Measurements from ENCODE around the gene CTIF. TPM values are rescaled to one million over a fixed set of nuclear protein-coding genes. Genes with fewer than 3 reads are reported as not detected.

The CTIF gene
- total RNA-seq, 2 donors from 2014 or later = 7.9 to 8.2 TPM

DNA sequence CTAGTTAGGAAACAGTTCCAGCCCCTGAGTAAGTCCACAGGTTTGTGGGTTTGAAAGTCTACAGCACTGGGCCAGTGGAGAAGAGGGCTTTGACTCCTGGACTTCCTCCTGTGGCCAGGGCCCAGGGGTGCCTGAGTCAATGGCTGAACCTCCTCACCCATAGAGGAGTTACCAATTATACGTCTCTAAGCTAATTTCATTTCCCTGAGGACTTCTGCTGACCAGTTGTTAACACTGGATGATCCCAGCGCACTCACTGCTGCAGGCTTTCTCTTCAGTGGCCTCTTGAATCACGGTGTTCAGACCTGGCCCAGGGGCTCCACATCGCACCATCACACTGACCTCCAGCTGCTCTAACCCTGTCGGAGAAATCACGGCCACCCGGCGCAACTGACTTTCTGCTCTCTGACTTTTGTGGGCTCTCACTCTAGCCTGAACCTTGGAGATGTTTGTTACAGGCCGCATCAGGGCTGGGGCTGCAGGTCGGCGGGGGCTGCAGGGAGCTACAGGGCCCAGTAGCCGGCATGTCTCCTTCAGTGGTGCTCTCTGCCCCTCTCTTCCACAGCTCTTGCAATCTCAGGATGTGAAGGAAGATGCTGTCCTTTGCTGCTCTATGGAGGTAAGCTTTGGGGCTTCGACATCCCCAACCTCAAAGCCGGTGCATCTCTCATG is 318.3 kb downstream of the CTIF start:
- no peaks in the 10 kb centered on the region for H3K36me3 Mint-ChIP-seq (ENCODE audit: low read depth)
- H3K9me3 Mint-ChIP-seq = no peaks in the 10 kb centered on the region
- no peak for ATAC-seq (replicated peaks)
- H3K4me3 Mint-ChIP-seq = no peak overlapping the region
- H3K27ac Mint-ChIP-seq = peak overlapping the region; percentile 84
- no peaks in the 10 kb centered on the region for H3K27me3 Mint-ChIP-seq
- H3K4me1 Mint-ChIP-seq = peaks cover 37% of the 10 kb centered on the region

DNA sequence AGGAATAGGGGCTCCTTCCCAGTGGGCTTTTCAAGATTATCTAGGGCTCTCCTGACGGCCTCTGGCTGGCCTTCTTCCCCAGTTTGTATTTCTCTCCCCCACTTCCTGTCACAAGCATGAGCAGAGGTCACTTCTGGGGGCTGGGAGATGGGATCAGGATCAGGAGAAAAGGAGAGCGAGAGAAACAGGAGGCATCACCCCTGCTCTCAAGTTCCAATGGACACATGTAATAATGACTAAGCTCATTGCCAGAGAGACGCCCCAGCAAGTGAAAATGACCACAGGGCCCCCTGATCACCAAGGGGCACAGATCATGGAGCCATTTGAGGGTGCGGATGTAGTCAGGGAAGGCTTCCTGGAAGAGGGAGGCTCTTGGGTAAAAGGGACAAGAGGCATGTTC is 319.8 kb downstream of the CTIF start:
- Mint-ChIP-seq H3K27ac (peak overlapping the region; percentile 84), H3K4me1 (peaks cover 27% of the 10 kb centered on the region), H3K4me3 (no peak overlapping the region), H3K36me3 (ENCODE audit: low read depth) (no peaks in the 10 kb centered on the region), H3K9me3 (no peaks in the 10 kb centered on the region), H3K27me3 (no peaks in the 10 kb centered on the region)
- ATAC-seq (replicated peaks) = no peak

DNA sequence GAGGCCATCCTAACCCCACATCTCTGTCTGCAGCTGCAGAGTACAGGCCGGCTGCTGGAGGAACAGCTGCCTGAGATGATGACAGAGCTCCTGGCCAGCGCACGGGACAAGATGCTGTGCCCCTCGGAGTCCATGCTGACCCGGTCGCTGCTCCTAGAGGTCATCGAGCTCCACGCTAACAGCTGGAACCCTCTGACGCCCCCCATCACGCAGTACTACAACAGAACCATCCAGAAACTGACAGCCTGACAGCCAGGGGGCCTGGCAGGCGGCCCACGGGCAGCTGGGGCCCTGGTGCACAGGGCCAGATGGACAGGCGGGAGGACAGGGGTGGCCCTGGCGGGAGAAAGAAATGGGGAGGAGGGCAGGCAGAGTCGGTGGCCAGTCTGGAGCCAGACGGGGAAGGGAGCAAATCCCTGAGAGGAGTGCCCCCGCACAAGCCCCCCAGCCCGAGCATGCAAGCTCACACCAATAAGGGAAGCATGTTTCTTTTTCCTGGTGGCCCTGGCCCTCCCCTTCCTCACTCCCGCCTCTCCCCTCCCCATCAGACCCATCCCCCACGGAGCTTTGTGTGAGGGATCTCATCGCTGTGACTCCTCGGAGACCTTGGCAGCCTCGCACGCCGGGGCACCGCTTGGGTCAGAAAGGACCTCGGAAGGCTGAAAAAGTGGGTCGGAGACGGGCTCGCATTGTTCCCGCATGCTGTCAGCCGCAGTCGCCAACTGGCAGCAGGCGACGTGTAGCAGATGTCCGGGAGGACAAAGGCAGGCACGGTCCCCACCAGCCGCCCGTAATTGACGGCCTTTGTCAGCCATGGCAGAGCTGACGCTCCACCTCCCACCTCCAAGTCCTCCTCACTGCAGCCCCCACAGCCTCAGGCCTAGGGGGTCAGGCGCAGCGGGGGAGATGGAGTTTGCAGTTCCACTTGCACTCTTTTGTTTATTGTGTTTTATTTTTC is 320.8 kb downstream of the CTIF start:
- no peak overlapping the region for H3K27ac Mint-ChIP-seq
- no peaks in the 10 kb centered on the region for H3K27me3 Mint-ChIP-seq
- H3K9me3 Mint-ChIP-seq = no peaks in the 10 kb centered on the region
- no peak overlapping the region for H3K4me3 Mint-ChIP-seq
- H3K36me3 Mint-ChIP-seq (ENCODE audit: low read depth) = no peaks in the 10 kb centered on the region
- H3K4me1 Mint-ChIP-seq = peaks cover 23% of the 10 kb centered on the region
- no peak for ATAC-seq (replicated peaks)

DNA sequence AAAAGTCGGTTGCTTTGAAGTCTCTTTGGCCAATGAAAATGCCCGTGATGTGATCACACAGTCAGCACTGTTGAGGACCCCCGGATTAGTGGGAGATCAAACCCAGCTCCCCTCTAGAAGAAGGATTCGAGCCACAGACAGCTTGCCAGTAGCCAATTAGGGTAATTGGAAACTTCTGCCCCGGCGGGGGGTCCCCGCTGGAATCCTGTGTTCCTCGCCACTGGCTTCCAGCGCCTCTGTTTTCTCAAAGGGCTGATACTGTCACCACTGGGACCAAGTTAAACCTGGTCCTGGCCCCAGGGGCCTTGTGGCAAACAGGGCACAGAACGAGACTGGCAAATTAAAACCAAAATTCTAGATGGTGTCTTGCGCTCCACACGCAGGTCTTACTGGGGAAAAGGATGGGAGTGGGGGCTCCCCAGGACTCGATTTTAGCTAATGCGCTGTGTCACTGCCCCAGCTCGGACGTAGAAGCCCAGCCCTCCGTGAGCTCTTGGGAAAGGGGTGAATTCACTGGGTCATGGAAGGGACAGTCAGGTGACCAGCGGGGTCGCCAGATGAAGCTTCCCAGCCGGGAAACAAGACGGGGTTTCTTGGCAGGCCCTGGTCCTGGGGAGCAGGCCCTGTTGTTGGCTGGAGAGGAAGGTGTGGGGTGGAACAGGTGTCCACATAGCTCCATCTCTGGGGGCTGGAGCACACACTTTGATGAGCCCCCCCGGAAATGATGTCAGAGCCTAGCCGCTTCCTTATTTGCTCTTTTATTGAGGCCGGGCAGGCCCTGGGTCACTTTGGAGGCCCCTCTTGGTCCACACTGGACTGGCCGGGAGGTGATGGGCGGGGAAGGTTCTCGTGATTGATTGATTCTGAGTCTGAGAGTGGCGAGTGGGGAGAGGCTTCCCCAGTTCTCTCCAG is 321.7 kb downstream of the CTIF start:
- peaks cover 16% of the 10 kb centered on the region for H3K4me1 Mint-ChIP-seq
- no peak for ATAC-seq (replicated peaks)
- H3K9me3 Mint-ChIP-seq = no peaks in the 10 kb centered on the region
- H3K36me3 Mint-ChIP-seq (ENCODE audit: low read depth) = no peaks in the 10 kb centered on the region
- no peaks in the 10 kb centered on the region for H3K27me3 Mint-ChIP-seq
- no peak overlapping the region for H3K27ac Mint-ChIP-seq
- no peak overlapping the region for H3K4me3 Mint-ChIP-seq

DNA sequence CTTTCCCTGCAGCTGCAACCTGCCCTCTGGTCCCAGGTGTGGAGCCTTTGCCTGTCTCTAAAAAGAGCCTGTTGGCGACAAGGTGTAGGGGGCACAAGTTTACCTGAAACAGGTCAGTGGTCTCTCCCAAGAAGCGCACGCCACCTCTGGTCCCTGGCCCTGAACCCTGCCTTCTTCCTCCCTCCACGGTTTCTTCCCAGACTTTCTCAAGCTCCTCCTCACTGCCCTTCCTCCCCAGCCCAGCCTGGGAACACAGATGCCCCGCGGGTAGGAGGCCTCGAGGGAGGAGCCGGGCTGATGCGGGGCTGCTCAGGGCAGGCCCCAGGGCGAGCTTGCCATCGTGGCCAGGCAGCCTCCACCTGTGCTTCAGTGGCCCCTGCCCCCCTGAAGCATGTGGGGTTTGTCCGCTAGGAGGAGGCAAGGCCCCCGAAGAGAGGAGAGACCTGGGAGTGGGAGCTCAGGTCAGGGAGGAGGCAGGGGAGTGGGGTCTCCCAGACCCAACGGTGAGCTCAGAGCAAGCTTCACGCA is 322.4 kb downstream of the CTIF start:
- Mint-ChIP-seq H3K9me3 (no peaks in the 10 kb centered on the region), H3K27ac (no peak overlapping the region), H3K4me3 (no peak overlapping the region), H3K36me3 (ENCODE audit: low read depth) (no peaks in the 10 kb centered on the region), H3K27me3 (no peaks in the 10 kb centered on the region), H3K4me1 (peaks cover 11% of the 10 kb centered on the region)
- ATAC-seq (replicated peaks) = no peak

DNA sequence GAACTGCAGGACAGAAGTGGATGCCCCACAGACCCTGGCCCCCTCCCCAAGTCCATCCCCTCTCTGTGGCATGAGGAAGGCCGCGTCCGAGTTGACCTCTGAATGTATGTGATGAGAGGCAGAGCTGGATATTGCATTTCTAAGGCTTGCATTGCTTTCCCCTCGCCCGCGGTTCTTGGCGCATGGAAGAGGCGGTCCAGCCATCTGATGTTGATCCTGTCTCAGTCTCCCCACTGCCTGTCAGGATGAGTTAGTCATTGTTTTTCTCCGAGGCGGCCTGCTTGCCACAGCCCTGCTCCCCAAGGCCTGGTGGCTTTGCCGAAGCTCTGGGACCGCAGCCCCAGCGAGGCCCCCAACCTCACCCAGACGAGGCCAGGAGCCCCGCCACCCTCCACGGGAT is 323.3 kb downstream of the CTIF start:
- Mint-ChIP-seq H3K36me3 (ENCODE audit: low read depth) (no peaks in the 10 kb centered on the region), H3K4me1 (peaks cover 6% of the 10 kb centered on the region), H3K9me3 (no peaks in the 10 kb centered on the region), H3K27me3 (no peaks in the 10 kb centered on the region), H3K4me3 (no peak overlapping the region), H3K27ac (peak overlapping the region; percentile 32)
- ATAC-seq (replicated peaks) = no peak

DNA sequence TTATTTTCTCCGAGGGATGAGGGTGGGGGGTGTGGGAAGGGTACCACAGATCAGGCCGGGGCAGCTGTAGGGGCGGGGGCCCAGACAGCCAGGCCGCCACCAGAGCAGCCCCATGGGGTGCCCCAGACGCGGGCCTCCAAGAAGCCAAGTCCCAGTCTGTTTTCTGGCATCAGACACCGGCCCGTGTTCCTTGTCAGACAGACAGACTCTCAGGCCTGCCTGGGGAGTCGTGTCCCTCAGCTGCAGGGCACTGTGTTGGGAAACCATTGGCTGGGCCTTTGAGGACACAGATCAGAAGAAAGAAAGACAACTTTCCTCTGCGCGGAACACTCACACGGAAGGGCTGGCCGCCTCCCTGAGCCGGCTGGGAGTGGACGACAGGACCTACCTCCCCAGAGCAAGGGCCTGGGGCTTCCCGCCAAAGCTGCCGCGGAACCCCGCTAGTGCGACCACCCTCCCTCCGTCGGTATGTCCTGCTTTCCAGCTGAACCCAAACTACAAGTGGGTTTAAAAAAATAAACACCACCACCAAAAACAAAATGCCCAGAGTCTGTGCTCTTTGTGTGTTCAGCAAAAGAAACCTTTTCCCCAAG is 323.9 kb downstream of the CTIF start:
- ATAC-seq (replicated peaks) = no peak
- Mint-ChIP-seq H3K4me3 (no peak overlapping the region), H3K27ac (no peak overlapping the region), H3K27me3 (no peaks in the 10 kb centered on the region), H3K4me1 (peaks cover 6% of the 10 kb centered on the region), H3K36me3 (ENCODE audit: low read depth) (no peaks in the 10 kb centered on the region), H3K9me3 (no peaks in the 10 kb centered on the region)

DNA sequence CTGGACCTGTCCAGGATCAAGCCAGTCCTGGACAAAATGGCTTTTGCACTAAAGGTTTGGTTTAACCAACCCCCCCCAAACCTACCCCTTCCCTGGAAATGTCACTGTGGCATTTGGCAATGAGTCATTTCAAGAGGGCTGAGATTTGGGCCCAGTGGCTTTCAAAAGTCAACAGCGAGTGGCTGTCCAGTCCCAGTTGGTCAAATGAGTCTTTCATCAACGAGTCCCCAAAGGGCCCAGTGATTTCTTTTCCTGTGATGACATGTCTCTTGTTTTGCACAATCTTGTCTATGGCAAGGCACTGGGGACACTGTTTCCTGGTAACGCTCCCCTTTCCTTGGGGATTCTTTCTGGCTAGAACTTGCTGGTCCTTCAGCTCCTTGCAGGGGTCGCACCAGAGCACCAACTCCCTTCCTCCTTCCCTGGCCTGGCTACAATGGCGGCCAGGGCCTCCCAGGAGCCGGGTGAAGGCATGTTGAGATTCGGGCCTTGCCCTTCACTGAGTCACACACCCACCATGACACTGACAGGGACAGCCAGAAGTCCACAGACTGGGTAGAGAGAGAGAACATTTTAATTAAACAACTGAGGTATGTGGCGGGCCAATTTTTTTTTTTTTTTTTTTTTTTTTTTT is 324.7 kb downstream of the CTIF start:
- H3K4me3 Mint-ChIP-seq = no peak overlapping the region
- no peaks in the 10 kb centered on the region for H3K9me3 Mint-ChIP-seq
- H3K27me3 Mint-ChIP-seq = no peaks in the 10 kb centered on the region
- H3K27ac Mint-ChIP-seq = peak overlapping the region; percentile 48
- ATAC-seq (replicated peaks) = no peak
- H3K36me3 Mint-ChIP-seq (ENCODE audit: low read depth) = peaks cover 2% of the 10 kb centered on the region
- peaks cover 6% of the 10 kb centered on the region for H3K4me1 Mint-ChIP-seq

DNA sequence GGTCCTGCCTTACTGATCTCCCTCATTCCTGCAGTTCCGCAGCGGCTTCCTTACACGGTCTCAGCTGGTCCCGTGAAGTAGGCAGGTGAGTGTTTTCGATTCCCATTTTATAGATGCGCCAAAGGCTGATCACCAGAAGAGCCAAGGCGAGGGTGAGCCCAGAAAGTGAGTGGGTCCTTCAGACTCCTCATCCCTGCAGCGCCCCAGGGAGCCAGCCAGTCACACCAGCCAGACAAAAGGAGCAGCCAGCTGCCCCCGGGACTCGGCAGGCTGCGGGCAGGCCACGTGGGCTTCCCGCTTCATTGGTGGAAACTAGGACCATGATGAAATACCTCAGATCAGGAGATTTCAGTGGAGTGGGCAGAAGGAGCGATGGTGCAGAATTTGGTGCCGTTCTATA is 326.0 kb downstream of the CTIF start:
- Mint-ChIP-seq H3K9me3 (no peaks in the 10 kb centered on the region), H3K4me3 (no peak overlapping the region), H3K27me3 (no peaks in the 10 kb centered on the region), H3K36me3 (ENCODE audit: low read depth) (peaks cover 9% of the 10 kb centered on the region), H3K4me1 (peaks cover 14% of the 10 kb centered on the region), H3K27ac (no peak overlapping the region)
- ATAC-seq (replicated peaks) = no peak

DNA sequence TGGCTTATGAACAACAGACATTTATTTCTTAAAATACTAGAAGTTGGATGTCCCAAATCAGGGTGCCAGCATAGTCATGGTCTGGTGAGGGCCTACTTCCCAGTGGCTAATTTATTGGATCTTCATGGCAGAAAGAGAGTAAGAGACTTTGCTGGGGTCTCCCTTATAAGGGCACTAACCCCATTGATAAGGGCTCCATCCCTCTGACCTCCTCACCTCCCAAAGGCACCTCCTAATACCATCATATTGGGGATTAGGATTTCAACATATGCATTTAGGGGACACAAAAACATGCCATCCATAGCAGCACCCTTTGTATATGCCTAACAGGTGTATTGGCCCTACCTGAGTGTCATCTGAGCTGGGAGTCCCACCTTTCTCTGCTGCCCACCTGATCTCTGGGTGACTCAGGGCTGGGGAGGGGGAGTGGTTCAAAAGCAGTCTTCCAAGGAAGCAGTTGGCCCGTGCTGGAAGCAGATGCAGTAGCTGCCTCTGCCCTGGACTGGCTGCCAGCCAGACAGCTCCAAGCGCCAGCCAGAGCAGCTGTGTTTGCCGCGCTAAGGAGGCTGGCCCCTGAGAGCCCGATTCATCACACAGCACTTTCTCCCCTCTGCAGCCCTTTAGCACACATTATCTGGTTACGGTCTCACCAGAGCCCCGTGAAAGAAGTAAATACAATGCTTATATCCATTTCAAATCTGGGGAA is 327.4 kb downstream of the CTIF start:
- ATAC-seq (replicated peaks) = no peak
- Mint-ChIP-seq H3K27me3 (no peaks in the 10 kb centered on the region), H3K27ac (no peak overlapping the region), H3K36me3 (ENCODE audit: low read depth) (peaks cover 9% of the 10 kb centered on the region), H3K4me1 (peaks cover 14% of the 10 kb centered on the region), H3K9me3 (no peaks in the 10 kb centered on the region), H3K4me3 (no peak overlapping the region)

DNA sequence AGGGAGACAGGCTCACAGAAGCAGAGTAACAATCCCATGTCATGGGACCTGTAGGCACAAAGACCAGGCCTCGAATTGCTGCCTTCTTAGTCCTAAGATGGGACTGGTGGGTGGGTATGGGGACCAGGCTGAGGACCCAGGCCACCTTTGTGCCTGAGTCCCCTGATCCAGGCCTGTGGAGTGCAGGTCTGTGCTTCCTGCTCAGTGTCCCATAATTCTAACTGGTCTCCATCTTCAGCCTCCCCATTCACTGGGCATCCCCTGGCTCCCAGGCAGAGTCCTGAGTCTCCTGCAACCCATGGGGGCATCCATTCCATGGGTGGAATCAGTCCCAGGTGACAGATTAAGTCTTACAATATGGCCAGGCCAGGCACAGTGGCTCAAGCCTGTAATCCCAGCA is 328.0 kb downstream of the CTIF start:
- Mint-ChIP-seq H3K27me3 (no peaks in the 10 kb centered on the region), H3K27ac (no peak overlapping the region), H3K36me3 (ENCODE audit: low read depth) (peaks cover 9% of the 10 kb centered on the region), H3K9me3 (no peaks in the 10 kb centered on the region), H3K4me1 (peaks cover 14% of the 10 kb centered on the region), H3K4me3 (no peak overlapping the region)
- ATAC-seq (replicated peaks) = no peak

DNA sequence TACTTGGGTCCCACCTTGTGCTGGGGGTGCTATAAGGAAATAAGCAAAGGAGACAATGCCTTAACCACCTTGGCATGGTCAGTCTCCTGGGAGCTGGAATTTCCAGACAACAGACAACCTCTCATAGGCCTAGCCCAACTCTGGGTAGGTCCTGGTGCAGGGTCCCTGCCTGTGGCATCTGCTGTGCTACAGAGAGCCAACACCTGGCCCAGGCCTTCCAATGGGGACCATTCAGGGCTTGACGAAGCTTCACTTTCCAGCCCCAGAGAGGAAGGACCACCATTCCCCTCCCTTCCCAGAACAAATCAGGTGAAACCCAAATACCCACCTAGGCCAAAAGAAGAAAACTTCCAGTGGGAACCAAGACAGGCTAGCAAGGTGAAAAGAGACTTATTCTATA is 329.1 kb downstream of the CTIF start:
- no peaks in the 10 kb centered on the region for H3K27me3 Mint-ChIP-seq
- peak overlapping the region; percentile 99 for H3K27ac Mint-ChIP-seq
- ATAC-seq (replicated peaks) = no peak
- peaks cover 9% of the 10 kb centered on the region for H3K36me3 Mint-ChIP-seq (ENCODE audit: low read depth)
- H3K4me3 Mint-ChIP-seq = peak overlapping the region; percentile 83
- H3K4me1 Mint-ChIP-seq = peaks cover 18% of the 10 kb centered on the region
- H3K9me3 Mint-ChIP-seq = no peaks in the 10 kb centered on the region
